Mucosa of stomach (tissue), 1 donor: ENCODE results near the gene MIA3.
"Not testable (repeated sequence)": the region's sequence is repeated elsewhere in the genome, so short reads cannot be mapped to it uniquely, and the experiment has no call there.

Experiments
- H3K27me3 ChIP-seq: one replicate; pipeline ENCODE4 v1.7.0; 2013; ENCODE audit warnings: mild to moderate bottlenecking, low read length; ENCODE audit not compliant: control insufficient read depth, insufficient read depth
- H3K36me3 ChIP-seq: one replicate; pipeline ENCODE4 v1.7.0; 2013; ENCODE audit warnings: low read length; ENCODE audit not compliant: control insufficient read depth, insufficient read depth
- H3K4me1 ChIP-seq: one replicate; pipeline ENCODE4 v1.7.0; 2013; ENCODE audit warnings: mild to moderate bottlenecking, low read length; ENCODE audit not compliant: control insufficient read depth, insufficient read depth
- H3K4me3 ChIP-seq: one replicate; pipeline ENCODE4 v1.7.0; 2013; ENCODE audit warnings: low read length
- H3K9ac ChIP-seq: one replicate; pipeline ENCODE4 v1.7.0; 2013; ENCODE audit warnings: mild to moderate bottlenecking, low read length, moderate library complexity
- H3K9me3 ChIP-seq: one replicate; pipeline ENCODE4 v1.7.0; 2013; ENCODE audit warnings: mild to moderate bottlenecking, low read length, moderate library complexity; ENCODE audit not compliant: control insufficient read depth
- donor health status: Pancreatic carcinoma.

Gene MIA3

GRCh38 chr1:222652676-222653075 lies 34.8 kb downstream of the MIA3 start:
- Histone ChIP-seq H3K27me3 (no peaks in the 10 kb centered on the region), H3K4me3 (no peak overlapping the region), H3K36me3 (peaks cover 18% of the 10 kb centered on the region), H3K9me3 (no peaks in the 10 kb centered on the region), H3K9ac (no peak overlapping the region), H3K4me1 (peaks cover 11% of the 10 kb centered on the region)

- H3K27me3 ChIP-seq, result no peaks in the 10 kb centered on the region
- peaks cover 11% of the 10 kb centered on the region for H3K4me1 ChIP-seq
- no peak overlapping the region for H3K9ac ChIP-seq
- H3K36me3 ChIP-seq, result peaks cover 25% of the 10 kb centered on the region
- no peaks in the 10 kb centered on the region for H3K9me3 ChIP-seq
- H3K4me3 ChIP-seq, result no peak overlapping the region
Measured at GRCh38 chr1:222653178-222653827, 35.4 kb downstream of the MIA3 start.

- H3K36me3 ChIP-seq, result peaks cover 28% of the 10 kb centered on the region
Measured at GRCh38 chr1:222654849-222655248, 37.0 kb downstream of the MIA3 start.

GRCh38 chr1:222656391-222657155 lies 38.7 kb downstream of the MIA3 start:
- H3K36me3 ChIP-seq, result peaks cover 28% of the 10 kb centered on the region

More at GRCh38 chr1:222654849-222655248, 37.0 kb downstream of the MIA3 start:
- no peaks in the 10 kb centered on the region for H3K9me3 ChIP-seq
- no peak overlapping the region for H3K9ac ChIP-seq
- H3K4me3 ChIP-seq, result no peak overlapping the region
- H3K27me3 ChIP-seq, result no peaks in the 10 kb centered on the region
- peaks cover 11% of the 10 kb centered on the region for H3K4me1 ChIP-seq

GRCh38 chr1:222657899-222658298 lies 40.0 kb downstream of the MIA3 start:
- Histone ChIP-seq H3K4me1 (peaks cover 2% of the 10 kb centered on the region), H3K27me3 (no peaks in the 10 kb centered on the region), H3K9ac (no peak overlapping the region), H3K9me3 (no peaks in the 10 kb centered on the region), H3K4me3 (no peak overlapping the region), H3K36me3 (peaks cover 17% of the 10 kb centered on the region)

More at GRCh38 chr1:222656391-222657155, 38.7 kb downstream of the MIA3 start:
- Histone ChIP-seq H3K9ac (no peak overlapping the region), H3K4me1 (peaks cover 11% of the 10 kb centered on the region), H3K4me3 (no peak overlapping the region), H3K27me3 (no peaks in the 10 kb centered on the region), H3K9me3 (no peaks in the 10 kb centered on the region)

- Histone ChIP-seq H3K27me3 (no peaks in the 10 kb centered on the region), H3K9me3 (no peaks in the 10 kb centered on the region), H3K36me3 (peaks cover 12% of the 10 kb centered on the region)
Measured at GRCh38 chr1:222663431-222663934, 45.6 kb downstream of the MIA3 start.

GRCh38 chr1:222665964-222666363 lies 48.1 kb downstream of the MIA3 start:
- H3K4me3 ChIP-seq, result no peak overlapping the region

More at GRCh38 chr1:222663431-222663934, 45.6 kb downstream of the MIA3 start:
- Histone ChIP-seq H3K9ac (no peak overlapping the region), H3K4me3 (no peak overlapping the region), H3K4me1 (no peaks in the 10 kb centered on the region)

GRCh38 chr1:222668184-222668583 lies 50.3 kb downstream of the MIA3 start:
- not testable (repeated sequence) for H3K27me3 ChIP-seq, H3K4me1 ChIP-seq, H3K9me3 ChIP-seq, H3K9ac ChIP-seq, H3K4me3 ChIP-seq
- H3K36me3 ChIP-seq, result peaks cover 11% of the 10 kb centered on the region

More at GRCh38 chr1:222665964-222666363, 48.1 kb downstream of the MIA3 start:
- Histone ChIP-seq H3K4me1 (no peaks in the 10 kb centered on the region), H3K9ac (no peak overlapping the region), H3K27me3 (no peaks in the 10 kb centered on the region), H3K9me3 (no peaks in the 10 kb centered on the region), H3K36me3 (peaks cover 11% of the 10 kb centered on the region)

GRCh38 chr1:222669107-222669506 lies 51.2 kb downstream of the MIA3 start:
- H3K36me3 ChIP-seq, H3K4me3 ChIP-seq, H3K9ac ChIP-seq, H3K4me1 ChIP-seq, H3K27me3 ChIP-seq, H3K9me3 ChIP-seq: not testable (repeated sequence)

- Histone ChIP-seq H3K9ac (no peak overlapping the region), H3K27me3 (no peaks in the 10 kb centered on the region), H3K4me3 (no peak overlapping the region), H3K4me1 (no peaks in the 10 kb centered on the region), H3K9me3 (no peaks in the 10 kb centered on the region), H3K36me3 (peaks cover 6% of the 10 kb centered on the region)
Measured at GRCh38 chr1:222670110-222670509, 52.2 kb downstream of the MIA3 start.

- H3K27me3 ChIP-seq, result no peaks in the 10 kb centered on the region
- H3K9me3 ChIP-seq, result no peaks in the 10 kb centered on the region
- no peak overlapping the region for H3K9ac ChIP-seq
- H3K36me3 ChIP-seq, result no peaks in the 10 kb centered on the region
- H3K4me1 ChIP-seq, result no peaks in the 10 kb centered on the region
- H3K4me3 ChIP-seq, result no peak overlapping the region
Measured at GRCh38 chr1:222680080-222680479, 62.2 kb downstream of the MIA3 start.

GRCh38 chr1:222691016-222691415 lies 73.1 kb downstream of the MIA3 start:
- no peak overlapping the region for H3K9ac ChIP-seq
- no peaks in the 10 kb centered on the region for H3K9me3 ChIP-seq
- no peaks in the 10 kb centered on the region for H3K27me3 ChIP-seq
- no peaks in the 10 kb centered on the region for H3K4me1 ChIP-seq
- H3K36me3 ChIP-seq, result no peaks in the 10 kb centered on the region
- H3K4me3 ChIP-seq, result no peak overlapping the region
